Esophagus muscularis mucosa (tissue), 3 donors: ENCODE results near the gene SLC22A16.

Experiments
- CTCF ChIP-seq, 3 experiments: fragments of 200-600 bp in 2 of 3; fragments of 450-650 bp in 1 of 3; sonication (generic) in 2 of 3; IDR thresholded peaks; one replicate each; pipeline ENCODE4 v1.5.1; 2017 to 2019; ENCODE audit warnings: antibody characterized with exemption in 3 of 3, mild to moderate bottlenecking in 2 of 3, moderate library complexity in 1 of 3
- POLR2AphosphoS5 ChIP-seq, 2 donors: sonication (generic); formaldehyde crosslinking; IDR thresholded peaks; one replicate each; pipeline ENCODE4 v1.6.1; 2017; ENCODE audit warnings: antibody characterized with exemption in 2 of 2

GRCh38 chr6:110459137-110459536, 17.3 kb downstream of the SLC22A16 start:
- no peak for TF ChIP-seq CTCF (IDR thresholded peaks at IDR 0.05)
- no peak for TF ChIP-seq POLR2AphosphoS5 (IDR thresholded peaks at IDR 0.05)
